GM21576 (cell line): ENCODE measurements around the gene FNDC1.
A peak's percentile ranks its signal among the peaks of the same experiment; 100 is the strongest.

Experiments used
- ATAC-seq: cut with Tn5 transposase; IDR thresholded peaks from one replicate; pipeline ENCODE4 v1.9.1; 2021; ENCODE audit warnings: mild to moderate bottlenecking, moderate library complexity; ENCODE audit not compliant: unreplicated experiment

The FNDC1 gene

DNA sequence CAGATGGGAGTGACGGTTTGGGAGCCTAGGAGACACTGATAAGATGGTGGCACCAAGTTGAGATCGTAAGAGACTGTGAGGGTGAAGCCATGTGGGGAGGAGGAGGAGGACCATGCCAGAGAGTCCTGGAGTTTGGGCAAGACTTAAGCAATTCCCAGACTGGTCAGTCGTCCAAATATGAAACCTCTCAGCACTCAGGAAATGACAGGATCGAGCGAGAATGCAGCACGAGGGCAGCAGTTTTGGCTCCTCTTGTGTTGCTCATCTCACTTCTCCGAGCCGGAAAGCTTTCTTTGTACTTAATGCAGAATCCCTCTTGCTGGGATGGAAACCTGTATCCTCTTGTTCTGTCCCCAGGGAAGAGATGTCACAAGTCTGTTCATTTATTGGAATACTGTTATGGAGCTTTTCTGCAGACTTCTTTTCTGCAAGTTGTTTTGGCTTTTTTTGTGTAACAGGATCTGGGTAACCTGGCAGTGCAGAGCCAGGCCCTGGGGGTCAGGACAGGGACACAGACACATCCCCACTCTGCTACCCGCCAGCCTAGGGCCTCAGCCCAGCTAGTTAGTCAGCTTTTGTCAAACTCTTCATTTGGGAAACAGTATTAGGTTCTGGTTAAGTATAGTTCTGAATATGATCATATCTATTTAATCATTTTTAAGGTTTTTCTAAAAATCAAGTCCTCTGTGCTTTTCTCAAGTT, 34.3 kb downstream of the FNDC1 start:
- no peak for ATAC-seq

DNA sequence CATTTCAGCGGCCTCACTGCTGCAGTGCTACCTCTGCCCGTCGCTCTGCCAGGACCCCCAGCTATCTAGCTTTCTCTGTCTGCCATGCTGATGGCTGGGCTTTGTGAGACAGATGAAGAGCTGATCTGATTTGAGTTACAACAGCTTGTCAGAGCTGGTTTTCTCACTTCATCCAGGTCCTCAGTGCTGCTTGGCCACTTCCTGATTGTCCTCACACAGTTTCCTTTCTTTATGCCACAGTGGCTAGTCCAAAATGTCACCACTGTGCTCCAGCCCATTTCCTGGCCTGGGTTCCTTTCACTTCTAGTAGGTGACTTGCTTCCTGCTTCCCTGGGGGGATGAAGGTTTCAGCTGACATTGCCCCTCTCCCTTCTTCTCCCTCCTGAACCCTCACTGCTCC, 35.4 kb downstream of the FNDC1 start:
- no peak for ATAC-seq

DNA sequence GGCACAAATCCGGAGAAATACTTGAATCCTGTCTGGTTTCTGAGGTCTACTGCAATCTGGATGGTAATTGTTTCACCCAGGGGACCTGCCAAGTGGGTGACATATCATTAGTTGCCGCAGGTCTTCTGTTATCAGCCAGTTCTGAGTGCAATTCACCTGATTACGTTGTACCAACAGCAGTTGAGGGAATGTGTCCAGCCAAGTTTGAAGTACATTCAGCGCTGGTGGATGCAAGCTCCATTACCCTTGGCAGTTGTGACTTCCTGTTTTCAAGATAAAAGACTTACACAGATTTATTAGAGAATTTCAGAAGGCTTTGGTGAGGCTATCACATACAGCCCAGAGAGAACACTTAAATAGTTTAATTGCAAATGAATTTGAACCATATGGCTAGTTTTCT, 42.8 kb downstream of the FNDC1 start:
- no peak for ATAC-seq

DNA sequence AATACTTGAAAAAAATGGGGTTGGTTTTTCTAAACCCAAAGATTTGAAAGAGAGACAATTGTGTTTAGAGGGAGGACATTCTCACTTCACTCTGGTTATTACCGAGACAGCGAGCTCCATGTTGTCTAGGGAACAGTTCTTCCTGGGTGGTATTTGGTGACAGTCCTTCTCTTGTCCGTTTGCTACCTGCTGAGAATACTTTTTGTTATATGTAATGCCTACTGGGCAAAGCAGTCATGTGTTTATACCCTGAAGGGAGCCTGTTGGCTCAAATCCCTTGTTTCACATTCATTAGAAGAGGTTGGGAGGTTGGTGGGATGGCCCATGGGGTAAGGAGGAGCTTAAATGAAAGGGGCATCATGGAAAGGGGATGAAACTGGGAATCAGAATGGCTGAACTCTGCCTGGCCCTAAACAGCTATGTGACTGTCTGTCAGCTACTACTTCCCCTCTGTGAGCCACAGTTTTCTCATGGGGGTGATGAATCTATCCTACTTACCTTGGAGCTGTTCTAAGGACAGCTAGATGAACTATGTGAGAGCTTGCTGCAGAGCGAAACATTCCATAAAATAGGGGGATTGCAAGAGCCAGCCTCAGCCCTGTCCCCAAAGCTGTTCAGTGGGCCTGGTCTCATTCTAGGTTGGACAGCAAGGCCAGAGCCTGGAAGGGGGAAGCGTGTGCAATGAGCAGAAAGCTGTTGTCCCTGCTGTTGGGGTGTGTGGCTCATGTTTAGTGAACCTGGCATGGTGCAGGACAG, 43.5 kb downstream of the FNDC1 start:
- ATAC-seq: no peak

DNA sequence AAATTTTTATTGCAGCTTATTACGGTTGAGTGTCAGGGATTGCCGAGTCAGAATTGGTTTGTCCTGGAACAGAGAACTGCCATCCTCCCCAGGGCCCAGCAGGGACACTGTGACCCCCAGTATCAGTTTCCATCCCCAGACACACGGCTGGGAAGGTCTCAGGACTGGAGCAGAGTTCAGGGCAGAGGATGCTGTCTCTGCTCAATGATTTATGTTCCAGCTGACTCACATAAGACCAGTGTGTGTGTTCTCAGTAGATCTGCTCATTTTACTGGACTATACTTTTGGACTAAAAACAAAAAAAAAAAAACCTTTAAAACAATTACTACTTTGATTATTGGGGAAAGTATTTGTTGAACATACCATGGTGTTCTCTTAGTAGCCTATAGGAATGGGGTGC, 44.2 kb downstream of the FNDC1 start:
- ATAC-seq: no peak

DNA sequence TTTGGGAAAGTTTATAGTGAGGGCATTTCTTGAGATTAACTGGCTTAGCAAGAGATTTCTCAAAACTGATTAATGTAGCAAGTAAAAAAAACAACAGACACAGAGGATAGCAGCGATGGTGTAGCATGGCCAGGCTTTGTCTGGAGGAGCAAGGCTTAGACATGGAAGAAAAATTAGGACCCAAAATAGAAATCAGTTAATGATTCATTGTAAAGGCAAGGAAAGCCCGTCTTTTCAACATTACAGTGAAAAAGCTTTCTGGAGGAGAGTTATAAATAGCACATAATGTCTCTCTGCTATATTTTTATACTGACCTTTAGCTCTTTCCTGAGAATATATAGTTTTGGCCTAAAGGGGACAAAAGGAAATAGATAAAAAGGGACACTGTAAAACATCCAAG, 45.1 kb downstream of the FNDC1 start:
- no peak for ATAC-seq

DNA sequence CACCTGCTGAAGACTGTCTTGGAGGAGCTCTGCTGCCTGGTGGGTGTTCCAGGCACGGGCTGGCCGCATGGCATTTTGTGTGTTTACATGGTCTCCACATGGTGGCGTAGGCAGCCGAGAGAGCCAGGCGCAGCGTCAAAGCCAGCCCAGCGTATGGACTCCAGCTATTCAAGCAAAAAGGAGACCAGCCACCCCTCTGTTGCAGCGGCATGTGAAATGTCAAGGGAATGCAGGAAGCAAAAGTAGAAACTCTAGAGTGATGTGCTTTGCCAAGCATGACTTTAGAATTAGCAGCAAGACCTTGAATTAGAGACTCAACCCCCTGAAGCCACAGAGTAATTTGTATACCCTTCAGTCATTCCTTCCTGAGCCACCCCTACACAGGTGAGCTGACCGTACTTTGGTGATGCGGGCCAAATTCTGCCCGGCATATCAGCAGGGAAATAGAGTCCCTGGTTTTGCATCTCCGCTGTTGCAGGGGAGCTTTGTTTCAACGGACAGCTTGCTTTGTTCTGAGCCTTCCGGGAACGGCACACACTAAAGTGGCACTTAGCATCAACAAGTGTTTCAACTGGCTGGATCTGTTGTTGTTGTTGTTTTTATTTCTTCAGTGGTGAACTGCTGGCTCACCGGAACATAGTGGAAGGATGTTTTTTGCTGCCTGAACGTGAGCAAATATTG, 48.5 kb downstream of the FNDC1 start:
- peak; percentile 64 for ATAC-seq

DNA sequence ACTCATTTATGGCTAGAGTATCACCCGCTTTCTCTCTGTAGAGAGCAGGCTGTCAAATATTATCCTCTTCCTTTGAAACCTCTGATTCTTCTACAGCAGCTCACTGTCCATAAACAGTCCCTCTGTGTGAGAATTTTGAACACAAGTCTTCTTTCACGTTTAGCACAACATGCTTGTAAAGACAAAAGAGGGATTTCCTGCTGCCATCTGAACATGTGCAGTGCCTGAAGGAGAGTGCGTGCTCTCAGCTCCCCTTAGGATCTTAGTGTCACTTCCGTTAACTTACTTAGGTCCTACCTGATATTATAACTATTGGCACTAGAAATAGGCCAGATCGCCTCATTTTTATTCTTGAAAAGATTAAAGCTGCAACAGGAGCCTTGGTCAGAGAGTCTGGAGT, 50.9 kb downstream of the FNDC1 start:
- no peak for ATAC-seq

DNA sequence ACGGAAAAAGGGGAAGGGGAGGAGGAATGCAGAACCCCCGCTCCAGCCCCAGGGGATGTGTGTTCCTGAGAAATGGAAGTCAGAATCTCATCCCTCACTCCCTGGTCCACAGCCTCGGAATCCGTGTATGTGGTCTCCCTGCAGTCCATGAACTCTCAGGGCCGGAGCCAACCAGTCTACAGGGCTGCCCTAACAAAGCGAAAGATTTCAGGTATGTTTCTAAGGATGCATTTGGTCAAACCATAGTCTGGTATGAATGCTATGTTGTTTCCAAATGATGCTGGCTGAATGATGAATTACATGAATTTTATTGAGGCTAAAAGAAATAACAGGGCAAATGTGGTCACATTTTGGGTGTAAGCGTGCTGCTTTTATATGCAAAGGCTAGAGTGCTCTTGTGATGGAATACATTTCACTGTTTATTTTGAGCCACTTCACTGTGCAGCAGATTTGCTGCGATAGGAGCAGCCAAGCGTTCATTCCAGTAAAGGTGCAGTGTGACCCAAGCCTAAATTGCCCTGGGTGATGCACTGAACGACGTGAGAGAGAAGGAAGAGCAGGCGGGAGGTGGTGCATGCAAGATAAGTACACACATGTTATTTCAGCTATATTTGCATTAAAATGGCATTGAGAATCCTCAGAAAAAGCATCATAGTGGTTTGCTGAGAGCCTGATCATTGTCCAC, 52.4 kb downstream of the FNDC1 start:
- no peak for ATAC-seq

DNA sequence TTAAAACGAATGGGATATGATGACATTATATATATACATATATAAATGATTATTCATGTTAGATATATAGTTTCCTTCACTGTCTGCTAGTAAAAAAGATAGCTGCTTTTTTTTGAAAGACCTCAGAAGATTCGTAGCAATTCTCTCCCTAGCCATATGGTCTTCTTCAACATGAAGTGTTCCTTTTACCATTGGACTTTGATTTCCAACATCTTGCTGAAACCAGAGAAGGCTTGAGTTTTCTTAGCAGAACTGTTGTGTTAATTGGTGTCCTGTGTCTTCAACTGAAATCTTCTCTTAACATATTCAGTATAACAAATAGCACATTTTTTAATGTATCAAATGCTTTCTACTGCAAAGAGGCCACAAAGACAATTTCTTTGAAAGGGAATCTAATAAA, 55.3 kb downstream of the FNDC1 start:
- ATAC-seq: no peak

DNA sequence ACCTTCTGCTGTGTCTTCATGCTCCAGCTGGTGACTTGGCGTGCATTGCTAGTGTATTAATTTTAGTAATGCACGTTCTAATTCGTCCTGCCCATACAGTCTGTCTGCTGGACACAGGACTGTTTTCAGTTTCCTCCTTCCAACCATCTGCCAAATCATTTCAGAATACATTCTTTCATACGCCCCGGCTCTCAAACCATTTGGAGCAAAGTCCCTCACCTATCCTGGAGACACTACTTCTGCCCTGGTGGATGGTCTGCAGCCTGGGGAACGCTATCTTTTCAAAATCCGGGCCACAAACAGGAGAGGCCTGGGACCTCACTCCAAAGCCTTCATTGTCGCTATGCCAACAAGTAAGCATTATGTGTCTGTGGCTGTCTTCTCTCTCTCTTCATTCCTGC, 60.5 kb downstream of the FNDC1 start:
- no peak for ATAC-seq

DNA sequence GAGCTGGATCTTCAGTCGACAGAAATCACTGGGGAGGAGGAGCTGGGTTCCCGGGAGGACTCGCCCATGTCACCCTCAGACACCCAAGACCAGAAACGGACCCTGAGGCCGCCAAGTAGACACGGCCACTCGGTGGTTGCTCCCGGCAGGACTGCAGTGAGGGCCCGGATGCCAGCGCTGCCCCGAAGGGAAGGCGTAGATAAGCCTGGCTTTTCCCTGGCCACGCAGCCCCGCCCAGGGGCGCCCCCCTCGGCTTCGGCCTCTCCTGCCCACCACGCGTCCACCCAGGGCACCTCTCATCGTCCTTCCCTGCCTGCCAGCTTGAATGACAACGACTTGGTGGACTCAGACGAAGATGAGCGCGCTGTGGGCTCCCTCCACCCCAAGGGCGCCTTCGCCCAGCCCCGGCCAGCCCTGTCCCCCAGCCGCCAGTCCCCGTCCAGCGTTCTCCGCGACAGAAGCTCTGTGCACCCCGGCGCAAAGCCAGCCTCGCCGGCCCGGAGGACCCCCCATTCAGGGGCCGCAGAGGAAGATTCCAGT, 63.0 kb downstream of the FNDC1 start:
- no peak for ATAC-seq

DNA sequence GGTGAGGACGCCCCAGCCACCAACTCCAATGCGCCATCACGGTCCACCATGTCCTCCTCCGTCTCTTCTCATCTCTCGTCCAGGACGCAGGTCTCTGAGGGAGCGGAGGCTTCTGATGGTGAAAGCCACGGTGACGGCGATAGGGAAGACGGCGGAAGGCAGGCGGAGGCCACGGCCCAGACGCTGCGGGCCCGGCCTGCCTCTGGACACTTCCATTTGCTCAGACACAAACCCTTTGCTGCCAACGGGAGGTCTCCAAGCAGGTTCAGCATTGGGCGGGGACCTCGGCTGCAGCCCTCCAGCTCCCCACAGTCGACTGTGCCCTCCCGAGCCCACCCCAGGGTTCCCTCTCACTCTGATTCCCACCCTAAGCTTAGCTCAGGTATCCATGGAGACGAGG, 63.6 kb downstream of the FNDC1 start:
- no peak for ATAC-seq

DNA sequence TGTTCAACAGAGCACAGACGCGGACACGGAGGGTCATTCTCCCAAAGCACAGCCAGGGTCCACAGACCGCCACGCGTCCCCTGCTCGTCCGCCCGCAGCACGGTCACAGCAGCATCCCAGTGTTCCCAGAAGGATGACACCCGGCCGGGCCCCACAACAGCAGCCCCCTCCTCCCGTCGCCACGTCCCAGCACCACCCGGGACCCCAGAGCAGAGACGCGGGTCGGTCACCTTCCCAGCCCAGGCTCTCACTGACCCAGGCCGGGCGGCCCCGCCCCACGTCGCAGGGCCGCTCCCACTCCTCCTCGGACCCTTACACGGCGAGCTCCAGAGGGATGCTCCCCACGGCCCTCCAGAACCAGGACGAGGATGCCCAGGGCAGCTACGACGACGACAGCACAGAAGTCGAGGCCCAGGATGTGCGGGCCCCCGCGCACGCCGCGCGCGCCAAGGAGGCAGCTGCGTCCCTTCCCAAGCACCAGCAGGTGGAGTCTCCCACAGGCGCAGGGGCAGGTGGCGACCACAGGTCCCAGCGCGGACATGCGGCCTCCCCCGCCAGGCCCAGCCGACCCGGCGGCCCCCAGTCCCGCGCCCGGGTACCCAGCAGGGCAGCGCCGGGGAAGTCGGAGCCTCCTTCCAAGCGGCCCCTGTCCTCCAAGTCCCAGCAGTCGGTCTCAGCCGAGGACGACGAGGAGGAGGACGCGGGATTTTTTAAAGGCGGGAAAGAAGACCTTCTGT, 64.3 kb downstream of the FNDC1 start:
- no peak for ATAC-seq

DNA sequence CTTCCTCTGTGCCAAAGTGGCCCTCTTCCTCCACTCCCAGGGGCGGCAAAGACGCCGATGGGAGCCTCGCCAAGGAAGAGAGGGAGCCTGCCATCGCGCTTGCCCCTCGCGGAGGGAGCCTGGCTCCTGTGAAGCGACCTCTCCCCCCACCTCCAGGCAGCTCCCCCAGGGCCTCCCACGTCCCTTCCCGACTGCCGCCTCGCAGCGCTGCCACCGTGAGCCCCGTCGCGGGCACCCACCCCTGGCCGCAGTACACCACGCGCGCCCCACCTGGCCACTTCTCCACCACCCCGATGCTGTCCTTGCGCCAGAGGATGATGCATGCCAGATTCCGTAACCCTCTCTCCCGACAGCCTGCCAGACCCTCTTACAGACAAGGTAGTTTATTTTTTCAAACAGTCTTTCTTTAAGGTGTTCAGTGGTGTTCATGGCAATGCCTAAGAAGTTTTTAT, 64.9 kb downstream of the FNDC1 start:
- no peak for ATAC-seq

DNA sequence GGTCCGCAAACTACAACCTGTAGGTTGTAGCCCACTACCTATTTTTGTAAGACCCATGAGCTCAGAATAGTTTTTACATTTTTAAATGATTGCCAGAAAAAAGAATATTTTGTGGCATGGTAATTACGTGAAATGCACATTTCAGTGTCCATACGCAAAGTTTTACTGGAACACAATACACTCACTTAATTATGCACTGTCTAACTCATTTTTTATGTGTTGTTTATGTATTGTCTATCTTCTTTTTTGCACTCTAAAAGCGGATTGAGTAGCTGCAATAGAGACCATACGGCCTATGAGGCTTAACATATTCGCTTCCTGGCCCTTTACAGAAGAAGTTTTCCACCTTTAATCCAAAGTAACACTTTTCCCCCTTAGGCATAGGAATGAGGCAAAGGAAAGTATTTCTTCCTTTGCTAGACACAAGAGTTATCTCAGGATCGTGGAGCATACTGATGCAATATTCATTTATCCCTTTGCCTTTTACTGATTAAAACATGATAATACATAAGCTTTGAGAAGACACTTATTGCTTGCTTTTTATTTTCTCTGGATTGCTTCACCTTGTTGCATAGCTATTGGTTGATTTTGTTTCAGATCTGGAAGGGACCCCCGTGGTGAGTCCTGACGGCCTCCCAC, 69.8 kb downstream of the FNDC1 start:
- no peak for ATAC-seq

DNA sequence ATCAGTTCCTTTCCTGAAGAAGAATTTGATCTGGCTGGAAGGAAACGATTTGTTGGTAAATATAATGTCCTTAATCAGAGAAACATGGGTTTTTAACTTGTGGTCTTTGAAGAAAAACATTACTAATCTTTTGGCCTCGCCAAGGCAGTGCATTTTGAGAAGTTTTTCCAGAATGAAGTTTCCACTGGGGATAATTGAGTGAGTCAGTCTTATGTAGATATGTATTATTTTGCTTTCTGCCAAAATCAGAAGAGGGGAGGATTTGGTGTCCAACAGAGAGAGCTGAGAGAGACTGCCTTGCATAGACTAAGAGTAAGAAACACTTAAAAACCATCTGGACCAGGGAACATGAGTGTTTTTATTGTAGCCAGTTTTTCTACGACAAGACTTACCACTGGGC, 79.9 kb downstream of the FNDC1 start:
- no peak for ATAC-seq

DNA sequence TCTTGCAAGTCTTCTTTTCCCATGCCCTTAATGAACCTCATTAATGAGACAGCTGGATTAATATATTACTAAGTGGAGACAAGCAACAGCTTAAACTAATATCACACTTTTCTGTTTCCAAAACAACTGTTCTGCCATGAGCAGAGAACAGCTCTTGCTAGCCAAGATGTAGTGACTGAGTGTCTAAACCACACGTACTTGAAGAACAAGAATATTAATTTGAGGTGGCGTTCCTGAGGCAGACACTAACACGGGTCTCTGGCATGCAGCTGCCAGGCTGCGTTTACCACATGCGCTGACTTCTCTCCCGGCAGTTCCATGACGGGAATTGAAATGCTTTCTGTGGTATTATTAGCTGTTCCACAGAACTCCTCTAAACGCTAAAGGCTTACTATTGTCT, 80.6 kb downstream of the FNDC1 start:
- no peak for ATAC-seq

DNA sequence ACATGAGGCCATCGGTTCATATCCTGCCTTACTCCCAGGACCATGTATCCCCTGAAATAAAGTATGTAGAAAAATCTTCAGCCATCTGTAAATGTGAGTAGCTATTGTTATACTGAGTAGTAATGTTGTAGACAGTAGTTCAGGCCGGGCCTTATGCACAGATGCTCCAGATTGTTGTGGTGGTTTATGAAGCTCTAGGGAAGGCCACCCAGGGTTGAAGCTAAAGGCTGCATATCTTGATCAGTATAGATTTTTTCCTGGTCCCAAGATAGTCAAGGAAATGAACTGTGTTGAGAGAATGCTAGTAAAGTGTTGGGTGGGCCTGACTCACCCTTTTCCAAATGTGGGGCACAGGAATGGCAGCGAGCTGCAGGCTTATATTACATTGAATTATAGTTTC, 81.4 kb downstream of the FNDC1 start:
- no peak for ATAC-seq

DNA sequence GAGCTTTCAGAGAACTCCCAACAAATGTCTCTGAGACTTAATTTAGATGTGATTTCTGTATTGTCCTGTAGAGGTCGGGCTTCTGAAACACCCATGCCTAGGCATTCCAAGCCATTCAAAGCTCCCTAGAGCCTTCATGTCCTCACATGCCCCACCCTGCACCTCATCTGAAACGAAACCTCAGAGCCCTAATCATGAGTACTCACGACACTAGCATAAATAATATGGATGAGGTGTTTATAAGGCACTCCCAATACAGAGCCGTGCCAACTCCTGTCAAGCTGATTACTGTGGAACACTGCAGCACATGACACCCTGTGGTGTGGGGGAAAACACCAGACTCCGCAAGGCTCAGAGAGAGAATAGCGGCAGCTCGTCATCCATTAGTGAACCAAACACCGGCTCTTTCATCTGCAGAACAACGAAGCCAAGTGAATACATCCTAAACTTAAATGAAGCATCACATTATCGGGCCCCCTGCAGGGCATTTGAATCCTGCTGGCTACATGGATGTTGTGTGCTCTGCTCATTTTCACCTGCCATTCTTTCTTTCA, 83.8 kb downstream of the FNDC1 start:
- ATAC-seq: peak; percentile 72
